Sigmoid colon (tissue), 4 donors: ENCODE data around the gene CCDC170.

Source experiments
- CTCF ChIP-seq, 4 experiments: fragments of 450-650 bp in 3 of 4; fragments of 200-600 bp in 1 of 4; IDR thresholded peaks; one replicate each; pipeline ENCODE4 v1.5.1; 2016 to 2019; ENCODE audit warnings: antibody characterized with exemption in 4 of 4, mild to moderate bottlenecking in 3 of 4, moderate library complexity in 2 of 4
- EP300 ChIP-seq, 4 donors: sonication (generic); formaldehyde crosslinking; IDR thresholded peaks; one replicate each; pipeline ENCODE4 v1.6.1; 2017; ENCODE audit warnings: antibody characterized with exemption in 4 of 4
- POLR2AphosphoS5 ChIP-seq, 4 donors: sonication (generic); formaldehyde crosslinking; IDR thresholded peaks; one replicate each; pipeline ENCODE4 v1.6.1; 2017; ENCODE audit warnings: antibody characterized with exemption in 4 of 4

GRCh38 chr6:151499551-151499950 lies 5.7 kb downstream of the CCDC170 start:
- TF ChIP-seq CTCF (IDR thresholded peaks at IDR 0.05) (no peak), POLR2AphosphoS5 (IDR thresholded peaks at IDR 0.05) (no peak), EP300 (IDR thresholded peaks at IDR 0.05) (no peak)
